Brain microvascular endothelial cell (primary cell): ENCODE measurements around the gene C2orf68.
A peak's percentile ranks its signal among the peaks of the same experiment; 100 is the strongest.

ENCODE experiments used
- DNase-seq: peaks from one replicate; pipeline ENCODE4 v3.0.0-alpha.2; 2020
- H3K27ac ChIP-seq: fragments of 250-450 bp; sonication (Bioruptor Pico); 2 replicates; pipeline ENCODE4 v1.5.1; 2020; ENCODE audit warnings: mild to moderate bottlenecking, moderate library complexity
- H3K27me3 ChIP-seq: fragments of 250-450 bp; sonication (Bioruptor Pico); replicated peaks from 2 replicates; pipeline ENCODE4 v1.5.1; 2020; ENCODE audit warnings: mild to moderate bottlenecking
- H3K36me3 ChIP-seq: fragments of 250-450 bp; sonication (Bioruptor Pico); replicated peaks from 2 replicates; pipeline ENCODE4 v1.5.1; 2020; ENCODE audit warnings: mild to moderate bottlenecking
- H3K4me3 ChIP-seq: 2 replicates; pipeline ENCODE4 v1.5.1; 2011; ENCODE audit warnings: low read depth, mild to moderate bottlenecking, control low read depth, low read length, moderate library complexity
- in situ Hi-C: cut with HindIII; loops from 2 replicates; pipeline ENCODE4 v1.10.0; 2017; ENCODE audit warnings: low sequenced_read_pairs, low pct_ligation_motif_present
- TF ChIP-seq, protein P1 (sequence below): IDR thresholded peaks from 2 replicates; pipeline ENCODE4 v1.5.1; 2011; ENCODE audit warnings: low read depth, mild to moderate bottlenecking, moderate library complexity, low read length, control low read depth, inconsistent platforms; ENCODE audit errors: missing control alignments

C2orf68 gene

DNA sequence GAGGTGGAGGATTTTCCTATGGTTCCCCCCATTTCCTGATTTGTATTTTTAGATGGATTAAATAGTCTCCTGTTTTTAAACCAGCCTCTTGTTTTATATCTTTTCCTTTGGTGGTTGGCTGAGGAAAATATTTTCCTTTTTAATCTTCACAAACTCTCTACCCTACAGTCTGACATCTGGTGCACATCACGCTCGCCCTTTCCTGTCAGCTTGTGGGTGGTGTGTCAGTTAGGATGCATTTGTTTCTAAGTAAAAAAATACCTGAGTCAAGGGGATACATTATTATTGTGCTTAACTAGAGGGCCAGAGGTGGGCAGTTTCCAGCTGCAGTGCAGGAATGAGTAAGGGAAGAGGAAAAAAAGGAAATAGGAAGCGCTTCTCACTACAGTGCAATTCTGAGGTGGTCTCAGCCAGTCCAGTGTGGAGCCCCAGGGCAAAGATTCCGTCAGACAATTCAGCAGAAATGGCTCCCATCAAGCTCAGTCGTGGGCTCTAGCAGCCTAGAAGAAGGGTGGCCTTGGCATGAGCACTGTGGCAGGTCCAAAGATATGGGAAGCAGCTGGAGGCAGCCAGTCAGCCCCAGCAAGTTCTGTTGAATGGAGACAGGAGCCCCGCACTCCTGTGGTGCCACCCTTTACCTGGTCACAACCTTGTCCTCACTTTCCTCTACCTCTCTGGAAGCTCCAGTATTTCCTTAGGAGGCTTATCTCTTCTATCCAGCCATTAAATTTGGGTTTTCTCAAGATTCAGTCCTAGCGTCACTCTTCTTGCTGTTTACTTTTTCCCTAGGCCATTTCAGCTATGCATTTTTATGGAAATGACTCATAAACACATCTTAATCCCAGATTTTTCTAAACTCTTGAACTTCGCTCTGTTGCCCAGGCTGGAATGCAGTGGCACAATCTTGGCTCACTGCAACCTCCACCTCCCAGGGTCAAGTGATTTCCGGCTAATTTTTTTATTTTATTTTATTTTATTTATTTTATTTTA, 37.6 kb upstream of the C2orf68 start:
- peaks cover 59% of the 10 kb centered on the region for H3K36me3 ChIP-seq
- no peak overlapping the region for H3K4me3 ChIP-seq
- no peaks in the 10 kb centered on the region for H3K27me3 ChIP-seq
- peak overlapping the region; percentile 76 for H3K27ac ChIP-seq
- DNase-seq, result no peak
- TF ChIP-seq, protein P1, sequence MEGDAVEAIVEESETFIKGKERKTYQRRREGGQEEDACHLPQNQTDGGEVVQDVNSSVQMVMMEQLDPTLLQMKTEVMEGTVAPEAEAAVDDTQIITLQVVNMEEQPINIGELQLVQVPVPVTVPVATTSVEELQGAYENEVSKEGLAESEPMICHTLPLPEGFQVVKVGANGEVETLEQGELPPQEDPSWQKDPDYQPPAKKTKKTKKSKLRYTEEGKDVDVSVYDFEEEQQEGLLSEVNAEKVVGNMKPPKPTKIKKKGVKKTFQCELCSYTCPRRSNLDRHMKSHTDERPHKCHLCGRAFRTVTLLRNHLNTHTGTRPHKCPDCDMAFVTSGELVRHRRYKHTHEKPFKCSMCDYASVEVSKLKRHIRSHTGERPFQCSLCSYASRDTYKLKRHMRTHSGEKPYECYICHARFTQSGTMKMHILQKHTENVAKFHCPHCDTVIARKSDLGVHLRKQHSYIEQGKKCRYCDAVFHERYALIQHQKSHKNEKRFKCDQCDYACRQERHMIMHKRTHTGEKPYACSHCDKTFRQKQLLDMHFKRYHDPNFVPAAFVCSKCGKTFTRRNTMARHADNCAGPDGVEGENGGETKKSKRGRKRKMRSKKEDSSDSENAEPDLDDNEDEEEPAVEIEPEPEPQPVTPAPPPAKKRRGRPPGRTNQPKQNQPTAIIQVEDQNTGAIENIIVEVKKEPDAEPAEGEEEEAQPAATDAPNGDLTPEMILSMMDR, result no peak
- in situ Hi-C loops, result no loop called here

DNA sequence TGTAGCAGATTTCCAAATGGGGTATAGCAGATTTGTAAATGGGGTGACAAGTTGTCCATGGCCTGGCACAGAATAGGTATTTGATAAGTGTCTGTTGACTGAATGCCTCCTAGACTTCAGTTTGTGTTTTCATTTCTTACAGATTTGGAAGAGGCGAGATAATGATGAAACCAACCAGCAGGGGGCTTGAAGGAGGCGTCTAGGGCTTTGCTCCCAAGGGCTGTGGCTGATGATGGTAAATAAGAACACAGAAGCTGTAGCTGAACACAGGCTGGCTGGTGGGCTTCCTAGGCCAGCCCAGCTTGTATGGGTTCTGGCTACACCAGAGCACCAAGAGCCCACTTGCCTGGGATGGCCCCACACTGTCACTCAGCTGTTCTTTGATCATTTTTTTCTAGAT, 36.8 kb upstream of the C2orf68 start:
- in situ Hi-C loops, result no loop called here
- DNase-seq, result peak; percentile 68
- no peak overlapping the region for H3K4me3 ChIP-seq
- H3K36me3 ChIP-seq, result peaks cover 66% of the 10 kb centered on the region
- TF ChIP-seq, protein P1, result peak; percentile 81
- H3K27ac ChIP-seq, result peak overlapping the region; percentile 76
- no peaks in the 10 kb centered on the region for H3K27me3 ChIP-seq

DNA sequence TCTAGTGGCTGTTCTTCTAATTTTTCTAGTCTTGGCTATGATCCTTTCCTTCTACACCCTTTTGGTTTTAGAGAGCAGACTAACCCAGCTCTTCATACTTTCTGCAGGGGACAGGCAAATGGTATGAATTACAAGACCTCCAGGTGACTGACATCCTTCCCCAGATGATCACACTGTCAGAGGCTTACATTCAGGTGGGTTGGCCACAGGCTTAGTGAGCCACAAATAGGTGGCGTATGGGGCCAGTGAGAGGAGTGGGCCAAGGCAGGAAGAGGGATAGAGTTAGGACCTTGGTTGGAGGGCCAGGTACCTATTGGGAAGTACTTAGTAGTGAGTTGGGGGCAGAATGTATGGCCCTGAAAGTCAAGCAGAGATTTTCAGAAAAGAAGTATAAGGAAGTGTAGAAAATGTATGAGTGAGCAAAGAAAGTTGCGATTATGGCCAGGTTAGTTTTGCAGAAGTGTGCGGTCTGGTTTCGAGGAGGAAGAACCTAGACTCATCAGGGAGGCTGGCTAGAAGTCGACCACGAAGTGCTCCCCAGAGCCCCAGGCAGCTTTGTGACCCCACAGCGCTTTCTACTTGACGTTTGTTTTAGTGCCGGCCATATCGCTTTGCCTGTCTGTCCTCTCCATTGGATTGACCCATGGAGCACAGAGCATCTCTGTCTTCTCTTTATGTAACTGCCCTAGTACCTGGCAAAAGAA, 36.1 kb upstream of the C2orf68 start:
- DNase-seq, result no peak
- Histone ChIP-seq H3K27ac (no peak overlapping the region), H3K4me3 (no peak overlapping the region), H3K27me3 (no peaks in the 10 kb centered on the region), H3K36me3 (peaks cover 71% of the 10 kb centered on the region)
- in situ Hi-C loops, result no loop called here
- TF ChIP-seq, protein P1, result no peak

DNA sequence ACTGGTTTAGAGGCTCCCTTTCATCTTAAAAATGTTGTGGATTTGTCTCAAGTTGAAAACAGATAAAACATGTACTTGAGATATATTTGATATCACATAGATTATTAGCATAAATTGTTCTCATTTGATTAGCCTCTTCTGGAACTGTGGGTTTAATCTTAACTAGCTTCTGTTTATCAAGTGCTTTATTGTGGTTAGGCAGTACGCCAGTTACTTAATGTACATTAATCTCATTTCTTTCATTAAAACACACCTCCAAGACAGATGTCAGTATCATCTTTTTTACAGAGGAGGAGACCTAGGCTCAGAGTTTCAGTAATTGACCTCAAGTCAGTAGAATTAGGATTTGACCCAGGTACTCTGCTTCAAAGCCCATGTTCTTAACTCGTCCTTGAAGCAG, 34.3 kb upstream of the C2orf68 start:
- no peak overlapping the region for H3K27ac ChIP-seq
- DNase-seq, result no peak
- no peak overlapping the region for H3K4me3 ChIP-seq
- H3K27me3 ChIP-seq, result no peaks in the 10 kb centered on the region
- in situ Hi-C loops, result no loop called here
- TF ChIP-seq, protein P1, result no peak
- peaks cover 74% of the 10 kb centered on the region for H3K36me3 ChIP-seq

DNA sequence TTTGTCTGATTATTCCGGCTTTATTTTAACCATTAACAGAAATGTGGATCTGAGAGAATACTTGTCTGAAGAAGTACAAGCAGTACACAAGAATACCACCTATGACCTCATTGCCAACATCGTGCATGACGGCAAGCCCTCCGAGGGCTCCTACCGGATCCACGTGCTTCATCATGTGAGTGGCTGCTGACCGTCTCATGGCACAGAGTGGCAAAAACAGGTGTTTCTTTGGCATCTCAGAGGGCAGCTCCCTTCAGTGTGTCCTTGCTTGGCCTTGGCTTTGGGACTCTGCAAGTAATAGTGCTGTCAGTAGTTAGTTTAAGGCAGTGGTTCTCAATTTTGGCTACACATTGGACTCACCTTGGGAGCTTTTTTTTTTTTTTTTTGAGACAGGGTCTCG, 33.0 kb upstream of the C2orf68 start:
- H3K4me3 ChIP-seq, result no peak overlapping the region
- H3K27ac ChIP-seq, result no peak overlapping the region
- in situ Hi-C loops, result no loop called here
- peaks cover 83% of the 10 kb centered on the region for H3K36me3 ChIP-seq
- DNase-seq, result no peak
- H3K27me3 ChIP-seq, result no peaks in the 10 kb centered on the region
- TF ChIP-seq, protein P1, result no peak
